ENCODE measurements around the gene RPP40.

DNA sequence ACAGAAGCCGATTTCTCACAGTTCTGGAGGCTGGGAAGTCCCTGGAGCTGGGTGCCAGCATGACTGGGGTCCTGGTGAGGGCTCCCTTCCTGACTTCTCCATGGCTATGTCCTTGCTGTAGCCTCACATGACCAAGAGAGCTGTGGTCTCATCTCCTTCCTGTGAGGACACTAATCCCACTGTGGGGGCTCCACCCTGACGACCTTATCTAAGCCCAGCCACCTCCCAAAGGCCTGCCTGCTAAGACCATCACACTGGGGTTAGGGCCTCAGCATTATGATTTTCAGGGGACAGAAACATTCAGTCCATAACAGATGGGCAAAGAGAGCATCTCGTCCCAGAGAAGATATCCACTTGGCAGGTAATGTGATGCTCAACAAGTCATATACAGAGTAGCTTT, 16.8 kb downstream of the RPP40 start:
- TF ChIP-seq EZH2phosphoT487 (IDR thresholded peaks at IDR 0.05; ENCODE audit: insufficient read depth, low read depth) (no peak), EZH2 (IDR thresholded peaks at IDR 0.05; ENCODE audit: insufficient read depth, poor library complexity, severe bottlenecking) (no peak)
